AG20443 (cell line): ENCODE data around the gene ZNF277.

Experiments used
- DNase-seq: peaks from one replicate; pipeline ENCODE4 v3.0.0; 2012; ENCODE audit warnings: low spot score, mixed read lengths

ZNF277 gene

GRCh38 chr7:112206238-112206990 lies at the start of gene ZNF277, which contains the start of gene DOCK4:
ZNF277 (plus strand) TSS chr7:112206695; CDS start chr7:112206717, 22 bp downstream.
DOCK4 (minus strand) TSS chr7:112206399; CDS start chr7:112206138, 261 bp downstream.
- DNase-seq, result peak; percentile 97

GRCh38 chr7:112157072-112157471 lies 49.4 kb upstream of the ZNF277 start:
- peak; percentile 38 for DNase-seq

GRCh38 chr7:112159351-112159750 lies 47.1 kb upstream of the ZNF277 start:
- no peak for DNase-seq

- no peak for DNase-seq
These were observed 46.2 kb upstream of the ZNF277 start for GRCh38 chr7:112160130-112160770.

- no peak for DNase-seq
These were observed 45.7 kb upstream of the ZNF277 start for GRCh38 chr7:112160771-112161150.

GRCh38 chr7:112161253-112162141 lies 45.0 kb upstream of the ZNF277 start:
- no peak for DNase-seq

- DNase-seq, result no peak
These were observed 44.2 kb upstream of the ZNF277 start for GRCh38 chr7:112162142-112162766.

- DNase-seq, result no peak
These were observed 43.5 kb upstream of the ZNF277 start for GRCh38 chr7:112162784-112163506.

GRCh38 chr7:112167147-112167546 lies 39.3 kb upstream of the ZNF277 start:
- no peak for DNase-seq

- DNase-seq, result no peak
These were observed 37.6 kb upstream of the ZNF277 start for GRCh38 chr7:112168915-112169314.

GRCh38 chr7:112171673-112172072 lies 34.8 kb upstream of the ZNF277 start:
- DNase-seq, result no peak

GRCh38 chr7:112172870-112173567 lies 33.5 kb upstream of the ZNF277 start:
- peak; percentile 13 for DNase-seq

- DNase-seq, result no peak
These were observed 33.0 kb upstream of the ZNF277 start for GRCh38 chr7:112173568-112173905.

- no peak for DNase-seq
These were observed 32.3 kb upstream of the ZNF277 start for GRCh38 chr7:112174192-112174591.

- no peak for DNase-seq
These were observed 30.3 kb upstream of the ZNF277 start for GRCh38 chr7:112176241-112176640.

GRCh38 chr7:112176693-112177415 lies 29.6 kb upstream of the ZNF277 start:
- no peak for DNase-seq

- no peak for DNase-seq
These were observed 26.3 kb upstream of the ZNF277 start for GRCh38 chr7:112180223-112180622.

- DNase-seq, result no peak
These were observed 23.7 kb upstream of the ZNF277 start for GRCh38 chr7:112182749-112183148.

GRCh38 chr7:112183266-112183665 lies 23.2 kb upstream of the ZNF277 start:
- DNase-seq, result no peak

GRCh38 chr7:112184455-112184854 lies 22.0 kb upstream of the ZNF277 start:
- DNase-seq, result no peak
